Measurements from ENCODE around the gene ST6GAL1. TPM values are rescaled to one million over a fixed set of nuclear protein-coding genes. Genes with fewer than 3 reads are reported as not detected.
"Not testable (repeated sequence)": the region's sequence is repeated elsewhere in the genome, so short reads cannot be mapped to it uniquely, and the experiment has no call there.

Gene ST6GAL1
- total and polyA plus RNA-seq, 2 of the 8 experiments (the other 6 are each of a cell fraction or from before 2014, with no cell fraction given): 62.8 to 80.9 TPM

DNA sequence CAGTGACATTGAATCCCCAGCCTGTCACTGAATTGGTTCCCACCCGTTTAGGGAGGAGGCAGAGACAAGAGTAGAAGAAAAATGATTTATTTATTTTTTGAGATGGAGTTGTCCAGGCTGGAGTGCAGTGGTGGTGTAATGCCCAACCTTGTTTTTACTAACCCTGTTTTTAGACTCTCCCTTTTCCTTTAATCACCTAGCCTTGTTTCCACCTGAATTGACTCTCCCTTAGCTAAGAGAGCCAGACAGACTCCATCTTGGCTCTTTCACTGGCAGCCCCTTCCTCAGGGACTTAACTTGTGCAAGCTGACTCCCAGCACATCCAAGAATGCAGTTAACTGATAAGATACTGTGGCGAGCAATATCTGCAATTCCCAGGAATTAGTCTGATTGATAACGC, 80.1 kb downstream of the ST6GAL1 start:
- DNase-seq (ENCODE audit: low read depth in 1 of 2, low spot score in 2 of 2): peak in 1 of 2 experiments; percentile 11
- FAIRE-seq; H3K14ac ChIP-seq (ENCODE audit: insufficient read length); H2AFZ ChIP-seq (ENCODE audit: low read length); H3K9ac ChIP-seq (replicated peaks in 1 of 4; ENCODE audit: extremely low read depth in 1 of 4, low read depth in 3 of 4, low read length in 3 of 4); CTCF ChIA-PET (ENCODE audit: partially characterized antibody); H3K27ac ChIP-seq (ENCODE audit: low read depth, low read length); H3K4me2 ChIP-seq (ENCODE audit: insufficient read depth in 1 of 2, low read depth in 2 of 2, low read length in 2 of 2); H2BK120ac ChIP-seq (replicated peaks; ENCODE audit: low read depth, low read length); H3K4me1 ChIP-seq (replicated peaks in 1 of 4; ENCODE audit: control insufficient read depth in 3 of 4, insufficient read depth in 4 of 4, low read length in 3 of 4); H4K8ac ChIP-seq (ENCODE audit: extremely low read depth, insufficient read depth, low read length); H3K23me2 ChIP-seq (ENCODE audit: low read depth, low read length); H3K4me3 ChIP-seq (ENCODE audit: extremely low read depth in 1 of 4, insufficient read depth in 2 of 4, low read depth in 3 of 4, low read length in 4 of 4); H2BK15ac ChIP-seq (ENCODE audit: low read length); H2BK20ac ChIP-seq (ENCODE audit: low read length); H3K23ac ChIP-seq (ENCODE audit: insufficient read length); H3K18ac ChIP-seq (ENCODE audit: extremely low read depth, low read length); H3K9me3 ChIP-seq (ENCODE audit: insufficient read depth in 2 of 2, low read depth in 1 of 2, low read length in 1 of 2); H2AK5ac ChIP-seq (ENCODE audit: low read depth, low read length); H2BK5ac ChIP-seq (ENCODE audit: low read depth, low read length); H2BK12ac ChIP-seq (ENCODE audit: low read depth, low read length); H3K27me3 ChIP-seq (replicated peaks in 1 of 4; ENCODE audit: control insufficient read depth in 3 of 4, extremely low read depth in 1 of 4, insufficient read depth in 3 of 4, low read length in 3 of 4); H4K91ac ChIP-seq (replicated peaks; ENCODE audit: insufficient read length, low read length); H4K5ac ChIP-seq (ENCODE audit: insufficient read length, low read depth, low read length); H4K20me1 ChIP-seq (replicated peaks in 1 of 2; ENCODE audit: control insufficient read depth in 1 of 2, insufficient read depth in 2 of 2, low read length in 2 of 2); H3K4ac ChIP-seq (replicated peaks; ENCODE audit: insufficient read length, low read depth, low read length); H3K79me1 ChIP-seq (ENCODE audit: low read depth, low read length); H3K56ac ChIP-seq (replicated peaks; ENCODE audit: insufficient read length, low read depth, low read length): not testable (repeated sequence)
- Histone ChIP-seq H3K79me2 (ENCODE audit: control insufficient read depth in 1 of 2, insufficient read depth in 2 of 2, low read length in 2 of 2) (peaks cover 0 to 21% of the 10 kb centered on the region in 2 experiments; a peak in 3 of 4 replicates), H3K36me3 (ENCODE audit: control insufficient read depth in 2 of 4, insufficient read depth in 4 of 4, low read length in 3 of 4) (peaks cover 0 to 10% (median 4%) of the 10 kb centered on the region in 4 experiments; a peak in 4 of 8 replicates)
- POLR2A ChIA-PET (ENCODE audit: partially characterized antibody): interaction anchor here (1.1 kb wide), 1 partner anchor 12 kb away, joined by 4 read pairs; no protein-coding TSS in a partner anchor
- WGBS, 2 experiments (ENCODE audit: extremely low coverage in 1 of 2, insufficient coverage in 1 of 2, insufficient read length in 1 of 2, insufficient replicate concordance in 2 of 2, low coverage in 1 of 2, low lambda C conversion rate in 2 of 2, missing lambda C conversion rate in 1 of 2): 91% methylated on average over 3 of the region's 3 CpGs; no CpG with 5 or more reads in 1 of the 2 experiments

Data from H1 (cell line).